Amygdala (tissue), 56 donors: ENCODE results near the gene RAB3GAP2.
"Not testable (repeated sequence)": the region's sequence is repeated elsewhere in the genome, so short reads cannot be mapped to it uniquely, and the experiment has no call there.

ENCODE experiments used
- DNase-seq, 56 donors: peaks; one replicate each; lab custom pipeline; 2025; lab: John Stamatoyannopoulos, UW

Gene RAB3GAP2

GRCh38 chr1:220272047-220272840, at the start of gene RAB3GAP2:
Gene RAB3GAP2, minus strand, starts transcription at chr1:220272453. Its CDS starts 116 bp downstream, at chr1:220272337.
- DNase-seq: peak; percentile 58 to 97 (median 87)

- no peak for DNase-seq
Measured at GRCh38 chr1:220321758-220322157, 49.5 kb upstream of the RAB3GAP2 start.

GRCh38 chr1:220320709-220321108, 48.5 kb upstream of the RAB3GAP2 start:
- no peak for DNase-seq

DNA sequence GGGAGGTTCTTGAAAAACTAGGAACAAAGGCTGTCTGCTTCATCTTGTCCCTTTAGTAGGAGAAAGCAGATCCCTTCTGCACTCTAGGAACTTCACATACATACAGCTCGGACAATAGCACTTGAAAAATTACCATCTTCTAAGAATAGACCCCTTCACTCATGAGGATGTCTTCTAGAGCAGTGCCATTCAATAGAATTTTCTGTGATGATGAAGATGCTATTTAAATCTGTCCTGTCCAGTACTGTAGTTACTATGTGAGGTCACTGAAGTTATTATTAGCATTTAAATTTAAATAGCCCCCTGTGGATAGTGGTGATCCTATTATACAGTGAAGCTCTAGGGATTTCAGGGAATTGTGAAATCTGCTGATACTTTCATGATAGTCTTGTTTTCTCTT, 46.4 kb upstream of the RAB3GAP2 start:
- no peak for DNase-seq

DNA sequence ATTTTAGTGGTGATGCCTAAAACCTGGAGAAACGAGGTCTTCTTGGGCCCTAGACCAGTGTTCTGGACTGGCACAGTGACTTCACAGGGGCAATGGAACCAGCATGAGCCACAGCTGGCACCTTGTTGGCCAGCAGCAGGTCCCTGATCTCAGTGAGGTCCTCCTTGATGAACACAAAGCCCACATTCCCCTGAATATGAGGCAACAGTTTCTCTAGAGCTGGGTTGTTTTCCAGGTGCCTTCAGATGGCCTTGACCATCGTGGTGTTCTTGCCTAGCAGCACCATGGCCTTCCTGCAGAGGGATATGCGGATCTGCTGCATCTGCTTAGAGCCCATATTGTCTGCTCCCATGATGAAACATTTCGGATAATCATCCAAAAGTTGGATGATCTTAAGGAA, 44.9 kb upstream of the RAB3GAP2 start:
- DNase-seq: no peak

- no peak for DNase-seq
Measured at GRCh38 chr1:220316305-220316704, 44.1 kb upstream of the RAB3GAP2 start.

- DNase-seq: no peak
Measured at GRCh38 chr1:220315070-220315839, 43.0 kb upstream of the RAB3GAP2 start.

- no peak for DNase-seq
Measured at GRCh38 chr1:220313576-220313975, 41.3 kb upstream of the RAB3GAP2 start.

DNA sequence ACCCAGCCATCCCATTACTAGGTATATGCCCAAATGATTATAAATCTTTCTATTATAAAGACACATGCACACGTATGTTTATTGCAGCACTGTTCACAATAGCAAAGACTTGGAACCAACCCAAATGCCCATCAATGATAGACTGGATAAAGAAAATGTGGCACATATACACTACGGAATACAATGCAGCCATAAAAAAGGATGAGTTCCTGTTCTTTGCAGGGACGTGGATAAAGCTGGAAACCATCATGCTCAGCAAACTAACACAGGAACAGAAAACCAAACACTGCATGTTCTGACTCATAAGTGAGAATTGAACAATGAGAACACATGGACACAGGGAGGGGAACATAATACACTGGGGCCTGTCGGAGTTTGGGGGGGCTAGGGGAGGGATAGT, 37.9 kb upstream of the RAB3GAP2 start:
- DNase-seq: not testable (repeated sequence)

DNA sequence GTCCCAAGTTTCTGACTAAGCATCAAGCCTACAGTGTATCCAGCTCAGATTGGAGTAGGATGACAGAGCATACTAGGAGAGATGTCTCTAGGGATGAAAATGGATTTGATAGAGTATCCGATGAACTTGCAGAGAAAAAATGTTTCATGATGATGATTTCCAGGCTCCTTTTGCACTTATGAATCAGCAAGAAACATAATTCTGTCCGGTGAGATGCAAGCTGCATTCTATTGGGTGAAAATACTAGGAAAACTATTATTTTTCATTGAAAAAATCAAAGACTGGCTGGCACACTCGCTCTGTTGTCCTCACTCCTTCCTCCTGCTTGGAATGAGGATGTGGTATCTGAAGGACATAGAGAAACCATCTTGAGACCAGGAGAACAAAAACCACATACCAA, 35.4 kb upstream of the RAB3GAP2 start:
- DNase-seq: no peak

- DNase-seq: no peak
Measured at GRCh38 chr1:220306339-220306738, 34.1 kb upstream of the RAB3GAP2 start.

DNA sequence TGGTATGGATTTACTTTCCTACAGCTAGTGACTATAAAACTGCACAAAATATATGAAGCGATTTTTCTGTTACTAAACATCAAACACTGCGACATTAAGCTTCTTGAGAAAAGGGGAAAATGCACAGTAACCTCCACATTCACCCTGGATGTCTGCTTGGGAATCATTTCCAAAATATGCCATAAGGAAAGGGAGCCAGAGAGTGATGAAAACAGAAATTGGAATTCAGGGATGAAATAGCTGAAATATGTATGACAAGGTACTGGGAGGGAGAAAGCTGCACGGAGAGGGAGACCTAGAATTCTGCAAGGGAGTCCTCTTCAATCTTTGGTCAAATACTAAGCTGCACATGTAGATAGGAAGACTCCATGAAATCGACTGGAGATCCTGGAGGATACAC, 31.6 kb upstream of the RAB3GAP2 start:
- no peak for DNase-seq

GRCh38 chr1:220301630-220302029, 29.4 kb upstream of the RAB3GAP2 start:
- DNase-seq: no peak

DNA sequence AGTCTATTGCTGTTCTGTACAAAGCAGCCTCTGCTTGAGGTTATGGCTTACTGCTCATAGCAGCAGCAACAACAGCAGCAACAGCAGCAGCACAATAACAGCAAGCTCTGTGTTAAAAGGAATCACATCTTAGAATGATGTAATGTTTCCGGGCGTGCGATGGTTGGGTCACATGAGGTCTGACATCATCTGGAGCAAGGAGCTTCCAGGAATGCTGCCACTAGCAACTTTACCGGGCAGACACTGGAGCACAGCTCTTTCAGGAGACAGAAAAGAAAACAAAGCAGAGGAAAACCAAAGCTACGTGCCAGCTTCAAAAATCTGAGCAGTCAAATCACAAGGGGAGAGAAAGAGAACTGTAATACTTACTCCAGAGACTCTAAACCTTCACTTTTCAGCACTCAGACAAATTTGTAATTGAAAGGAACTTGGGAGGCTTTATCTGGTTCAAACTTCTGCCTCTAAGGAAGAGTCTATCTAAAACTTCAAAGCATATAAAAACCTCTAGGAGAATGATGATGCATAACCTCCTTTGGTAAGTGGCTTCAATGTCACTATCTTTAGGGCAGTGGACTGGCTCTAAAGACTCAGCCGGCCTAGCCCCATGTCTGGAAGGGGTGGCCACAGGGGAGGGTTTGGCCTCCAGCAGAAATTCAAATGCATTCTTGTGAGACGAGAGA, 28.3 kb upstream of the RAB3GAP2 start:
- DNase-seq: peak in 34 of 56 donors; percentile 1 to 74 (median 20)

DNA sequence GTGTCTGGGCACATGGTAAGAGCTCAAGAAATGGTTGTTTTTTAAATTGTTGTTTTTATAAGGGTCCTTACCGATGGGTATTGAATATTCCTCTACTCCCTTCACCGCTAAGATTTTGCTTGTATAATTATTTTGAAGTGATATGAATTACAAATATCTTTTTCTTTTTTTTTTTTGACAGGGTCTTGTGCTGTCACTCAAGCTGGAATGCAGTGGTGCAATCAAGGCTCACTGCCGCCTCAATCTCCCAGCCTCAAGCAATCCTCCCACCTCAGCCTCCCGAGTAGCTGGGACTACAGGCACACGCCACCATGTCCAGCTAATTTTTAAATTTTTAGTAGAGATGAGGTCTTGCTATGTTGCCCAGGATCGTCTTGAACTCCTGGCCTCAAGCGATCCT, 27.1 kb upstream of the RAB3GAP2 start:
- no peak for DNase-seq

DNA sequence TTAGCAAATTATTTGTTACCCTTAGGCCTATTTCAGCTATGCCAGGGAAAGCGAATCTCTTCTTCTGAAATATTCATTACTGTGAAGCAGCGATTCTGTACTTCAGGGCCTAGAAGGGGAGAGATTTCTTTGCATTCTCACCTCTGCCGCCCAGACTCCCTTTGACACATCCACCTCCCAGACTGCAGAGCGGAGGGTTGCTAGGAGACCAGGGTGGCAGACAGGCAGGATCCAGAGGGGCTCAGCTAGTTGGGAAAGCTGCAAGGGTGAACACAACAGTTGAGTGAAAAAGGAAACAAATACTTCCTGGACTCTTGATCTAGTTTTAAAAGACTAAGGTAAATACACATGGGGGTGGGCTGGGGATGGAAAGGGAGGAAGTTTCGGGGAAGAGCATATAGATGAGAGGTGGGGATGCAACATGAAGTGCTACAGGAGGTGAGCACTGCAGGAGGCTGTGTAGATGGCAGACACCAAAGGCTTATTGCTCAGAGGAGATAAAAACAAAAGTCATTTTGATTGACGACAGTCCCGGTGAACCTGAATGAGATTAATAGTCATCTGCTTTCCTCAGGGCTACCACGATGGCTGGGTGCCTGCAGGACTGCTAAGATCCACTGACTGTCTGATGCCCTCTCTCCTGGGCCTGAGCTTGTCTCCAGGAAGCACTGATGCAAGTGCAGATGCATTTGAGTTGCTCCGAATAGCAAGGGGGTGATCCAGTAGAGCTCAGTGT, 26.4 kb upstream of the RAB3GAP2 start:
- DNase-seq: peak in 1 of 56 donors; percentile 1

- no peak for DNase-seq
Measured at GRCh38 chr1:220296981-220297380, 24.7 kb upstream of the RAB3GAP2 start.

DNA sequence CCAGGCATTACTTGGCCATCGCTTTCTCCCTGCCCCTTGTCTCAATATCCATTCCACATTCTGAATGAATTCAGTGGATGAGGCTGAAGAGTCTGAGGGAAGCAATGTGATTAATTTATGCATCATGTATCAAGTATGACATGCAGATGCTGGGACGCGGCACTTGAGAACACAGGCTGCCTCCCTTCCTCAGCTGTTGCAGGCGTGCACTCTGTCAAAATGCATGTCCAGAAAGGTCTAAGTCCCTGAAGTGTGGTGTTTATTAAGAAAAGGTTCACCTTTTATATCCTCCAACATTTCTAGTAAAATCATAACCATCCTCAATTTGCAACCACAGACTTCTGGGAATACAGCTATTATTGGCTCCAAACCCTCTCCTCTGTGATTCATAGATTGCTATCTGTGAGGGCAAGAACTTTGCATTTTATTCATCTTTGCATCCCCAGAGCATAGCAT, 22.6 kb upstream of the RAB3GAP2 start:
- no peak for DNase-seq

DNA sequence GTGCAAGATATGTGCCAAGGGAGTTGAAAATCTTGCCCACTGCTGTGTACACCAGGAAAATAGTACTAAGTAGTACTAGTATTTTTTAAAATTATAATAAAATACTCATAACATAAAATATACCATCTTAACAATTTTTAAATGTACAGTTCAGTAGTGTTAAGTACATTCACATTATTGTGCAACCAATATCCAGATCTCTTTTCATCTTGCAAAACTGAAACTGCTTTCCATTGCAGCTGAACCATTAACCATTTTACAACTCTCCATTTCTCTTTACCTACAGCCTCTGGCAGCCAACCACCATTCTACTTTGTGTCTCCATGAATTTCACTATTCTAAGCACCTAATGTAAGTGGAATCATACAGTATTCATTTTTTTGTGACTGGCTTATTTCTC, 19.3 kb upstream of the RAB3GAP2 start:
- DNase-seq: no peak

DNA sequence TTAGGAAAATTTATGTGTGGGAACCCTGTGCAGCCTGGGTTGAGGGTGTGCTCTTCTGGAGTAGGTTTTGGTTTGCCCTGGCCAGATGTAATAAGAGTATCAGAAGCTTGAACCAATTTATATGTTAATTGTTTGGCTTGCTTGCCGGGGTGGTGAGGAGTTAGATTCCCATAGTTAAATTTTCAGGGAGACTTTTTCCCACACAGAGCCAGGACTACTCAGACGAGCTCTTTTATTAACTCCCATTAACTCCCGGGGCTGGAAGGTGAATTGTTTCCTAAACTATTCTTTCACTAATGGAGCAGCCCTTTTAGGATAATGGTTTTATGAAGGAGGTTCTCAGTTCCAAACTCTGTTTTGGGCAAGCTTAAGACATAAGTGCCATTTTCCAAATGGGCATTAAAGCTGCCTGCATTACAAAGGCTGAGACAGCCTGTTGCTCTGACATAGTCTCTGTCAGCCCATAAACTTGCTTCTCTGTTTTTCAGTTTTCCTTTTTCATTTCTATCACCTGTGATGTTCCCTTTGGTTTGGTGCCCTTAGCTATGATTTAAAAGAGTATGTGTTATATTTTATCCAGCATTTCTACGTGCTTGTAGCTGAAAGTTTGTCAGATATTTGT, 18.0 kb upstream of the RAB3GAP2 start:
- DNase-seq: no peak
